SK-N-SH (cell line): ENCODE data around the gene UGT1A10. TPM values are rescaled to one million over a fixed set of nuclear protein-coding genes. Genes with fewer than 3 reads are reported as not detected.

Experiments
- CTCF ChIA-PET: fragments of 300-600, 350-600 bp; formaldehyde crosslinking; extraction: SDS; loops from one replicate; lab custom pipeline; 2021; lab: Yijun Ruan, JAX
- POLR2A ChIA-PET: fragments of 350-600 bp; sonication (Branson Sonifier 250); formaldehyde crosslinking; extraction: SDS; loops from one replicate; lab custom pipeline; 2020; ENCODE audit warnings: antibody characterized with exemption, inconsistent platforms; lab: Yijun Ruan, JAX
- DNase-seq: peaks from one replicate; pipeline ENCODE4 v3.0.0; 2012
- H2AFZ ChIP-seq: fragments of 200-600 bp; sonication (generic); 2 replicates; pipeline ENCODE4 v1.8.1; 2016; ENCODE audit warnings: antibody characterized with exemption, mild to moderate bottlenecking, low read depth
- H3F3A ChIP-seq: fragments of 200-600 bp; sonication (generic); replicated peaks from 2 replicates; pipeline ENCODE3; 2016; ENCODE audit warnings: antibody characterized with exemption, mild to moderate bottlenecking; ENCODE audit not compliant: insufficient read depth
- H3K27ac ChIP-seq, 2 experiments: fragments of 200-500 bp in 1 of 2; fragments of 200-600 bp in 1 of 2; sonication (Bioruptor generic) in 1 of 2; sonication (generic), shearing (Covaris generic) in 1 of 2; 2 replicates each; pipeline versions ENCODE4 v1.5.1 to v1.6.1; 2014 to 2016; ENCODE audit warnings: low read depth in 2 of 2, inconsistent platforms in 1 of 2, low read length in 1 of 2, mild to moderate bottlenecking in 1 of 2, mixed read lengths in 1 of 2
- H3K27me3 ChIP-seq: fragments of 200-600 bp; sonication (generic), shearing (Covaris generic); 2 replicates; pipeline ENCODE4 v1.6.1; 2016; ENCODE audit warnings: mixed run types; ENCODE audit not compliant: insufficient read depth
- H3K36me3 ChIP-seq, 2 experiments: fragments of 200-500 bp in 1 of 2; fragments of 200-600 bp in 1 of 2; sonication (Bioruptor generic) in 1 of 2; sonication (generic) in 1 of 2; replicated peaks in 1 of 2; 2 replicates each; pipeline versions ENCODE3 to v1.5.1; 2014 to 2016; ENCODE audit warnings: low read length in 1 of 2, mild to moderate bottlenecking in 1 of 2; ENCODE audit not compliant: insufficient read depth in 2 of 2, control insufficient read depth in 1 of 2
- H3K4me1 ChIP-seq, 2 experiments: fragments of 200-500 bp in 1 of 2; fragments of 200-600 bp in 1 of 2; sonication (Bioruptor generic) in 1 of 2; sonication (generic), shearing (Covaris generic) in 1 of 2; 2 replicates each; pipeline versions ENCODE4 v1.5.1 to v1.6.1; 2014 to 2016; ENCODE audit warnings: low read depth in 1 of 2, low read length in 1 of 2, mixed run types in 1 of 2; ENCODE audit not compliant: insufficient read depth in 2 of 2, control insufficient read depth in 1 of 2
- H3K4me2 ChIP-seq: fragments of 200-600 bp; sonication (generic), shearing (Covaris generic); 2 replicates; pipeline ENCODE4 v1.6.1; 2017; ENCODE audit warnings: mixed run types
- H3K4me3 ChIP-seq, 2 experiments: fragments of 200-500 bp in 1 of 2; fragments of 200-600 bp in 1 of 2; sonication (Bioruptor generic) in 1 of 2; sonication (generic), shearing (Covaris generic) in 1 of 2; 2 replicates each; pipeline versions ENCODE4 v1.5.1 to v1.8.1; 2014 to 2016; ENCODE audit warnings: low read depth in 2 of 2, inconsistent platforms in 1 of 2, low read length in 1 of 2, mild to moderate bottlenecking in 1 of 2, mixed read lengths in 1 of 2, moderate library complexity in 1 of 2
- H3K79me2 ChIP-seq: fragments of 200-600 bp; sonication (generic); 2 replicates; pipeline ENCODE4 v1.8.1; 2017; ENCODE audit warnings: mild to moderate bottlenecking; ENCODE audit not compliant: insufficient read depth
- H3K9ac ChIP-seq: fragments of 200-600 bp; sonication (generic); 2 replicates; pipeline ENCODE4 v1.6.1; 2017; ENCODE audit warnings: mixed run types
- H3K9me2 ChIP-seq: fragments of 200-600 bp; sonication (generic); 2 replicates; pipeline ENCODE4 v1.6.1; 2017; ENCODE audit warnings: mixed run types
- H3K9me3 ChIP-seq: fragments of 200-600 bp; sonication (generic); 2 replicates; pipeline ENCODE4 v1.6.1; 2017; ENCODE audit warnings: mixed run types, mild to moderate bottlenecking, moderate library complexity
- H4K20me1 ChIP-seq: fragments of 200-600 bp; sonication (generic); 2 replicates; pipeline ENCODE4 v1.6.1; 2017; ENCODE audit warnings: mild to moderate bottlenecking, mixed run types; ENCODE audit not compliant: insufficient read depth
- FOSL2 ChIP-seq: IDR thresholded peaks from 2 replicates; pipeline ENCODE4 v1.4.0; 2012; ENCODE audit warnings: low read depth, mild to moderate bottlenecking, moderate library complexity, borderline replicate concordance
- GATA2 ChIP-seq: sonication (generic); formaldehyde crosslinking; IDR thresholded peaks from 2 replicates; pipeline ENCODE4 v1.5.0; 2020; ENCODE audit warnings: mild to moderate bottlenecking, missing genetic modification reagents
- MXI1 ChIP-seq: IDR thresholded peaks from 2 replicates; pipeline ENCODE4 v1.6.1; 2012; ENCODE audit warnings: mild to moderate bottlenecking, low read depth, low read length, improper control_type of control experiment
- RFX5 ChIP-seq: IDR thresholded peaks from 2 replicates; pipeline ENCODE4 v1.6.1; 2012; ENCODE audit warnings: mild to moderate bottlenecking, improper control_type of control experiment, low read length
- SIN3A ChIP-seq: IDR thresholded peaks from 2 replicates; pipeline ENCODE4 v1.6.1; 2012; ENCODE audit warnings: low read depth, mild to moderate bottlenecking, low read length, moderate library complexity, borderline replicate concordance
- SMC3 ChIP-seq: IDR thresholded peaks from 2 replicates; pipeline ENCODE4 v1.6.1; 2012; ENCODE audit warnings: low read depth, low read length, improper control_type of control experiment
- USF2 ChIP-seq: fragments of 150-350 bp; IDR thresholded peaks from 2 replicates; pipeline ENCODE4 v1.6.1; 2017; ENCODE audit warnings: antibody characterized with exemption, low read length, low read depth, borderline replicate concordance
- WGBS: methylation state at CpG from one replicate; pipeline ENCODE4 v1.1.6; 2017; ENCODE audit warnings: low lambda C conversion rate; 5-methylcytosine and 5-hydroxymethylcytosine counted together
- polyA plus RNA-seq, 3 experiments: library from polyadenylated mRNA; depleted of rRNA; stranded (reverse); fragments of >200 nt; gene quantifications; 2 replicates each; pipeline ENCODE4 v1.2.3, GENCODE V29; 2012
- TF ChIP-seq, protein P1 (sequence below): fragments of 150-350 bp; IDR thresholded peaks from 2 replicates; pipeline ENCODE4 v1.6.1; 2016; ENCODE audit warnings: mild to moderate bottlenecking, low read depth, low read length
- TF ChIP-seq, protein P2 (sequence below): IDR thresholded peaks from 2 replicates; pipeline ENCODE4 v1.4.0; 2012; ENCODE audit warnings: low read depth, borderline replicate concordance
- TF ChIP-seq, protein P3 (sequence below): IDR thresholded peaks from 2 replicates; pipeline ENCODE4; 2012

The UGT1A10 gene
- polyA plus RNA-seq, 1 of the 3 experiments (the other 2 are of a cell fraction) = not detected

DNA sequence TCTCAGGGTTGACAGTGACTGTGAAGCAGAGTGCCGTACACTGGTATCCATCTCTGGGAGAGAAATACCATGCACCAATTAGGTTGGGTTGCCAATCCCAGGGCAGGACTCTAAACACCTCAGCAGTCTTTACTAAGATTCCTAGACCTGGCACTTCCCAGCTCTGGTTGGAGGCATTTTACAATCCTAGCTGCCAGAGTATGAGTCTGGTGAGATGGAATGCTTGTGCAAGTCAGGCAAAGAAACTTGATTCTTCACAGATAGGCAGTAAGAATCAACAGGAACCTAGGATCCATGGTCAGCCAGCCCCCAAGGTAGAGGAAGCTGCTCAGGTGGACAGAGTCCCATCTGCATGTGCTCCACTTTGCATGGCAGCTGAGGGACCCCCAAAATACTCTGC lies 70.5 kb downstream of the UGT1A10 start (continued):
- TF ChIP-seq GATA2 = no peak

DNA sequence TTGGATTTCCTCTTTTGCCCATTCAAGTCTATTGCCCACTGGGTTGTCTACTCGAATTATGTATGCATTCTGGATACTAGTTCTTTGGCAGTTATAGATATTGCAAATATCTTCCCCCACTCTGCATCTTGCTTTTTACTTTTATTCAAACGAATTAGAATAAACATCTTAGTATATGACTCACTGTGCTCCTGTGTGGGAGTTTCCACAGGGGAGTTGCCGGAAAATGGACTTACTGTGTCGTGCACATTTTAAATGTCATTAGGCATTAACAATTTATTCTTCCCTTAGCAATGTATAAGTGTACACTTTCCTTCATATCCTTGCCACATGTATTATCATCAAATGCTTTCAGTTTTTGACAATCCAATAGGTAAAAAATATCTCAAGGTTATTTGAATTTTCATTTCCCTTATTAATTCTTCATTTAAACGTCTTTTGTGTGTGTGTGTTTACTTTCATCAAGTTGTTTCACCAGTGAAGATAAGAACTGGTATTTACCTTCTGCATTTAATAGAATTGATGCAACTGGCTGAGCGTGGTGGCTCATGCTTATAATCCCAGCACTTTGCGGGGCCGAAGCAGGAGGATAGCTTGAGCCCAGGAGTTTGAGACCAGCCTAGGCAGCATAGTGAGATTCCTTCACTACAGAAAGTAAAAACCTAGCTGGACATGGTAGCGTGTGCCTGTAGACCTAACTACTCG lies 71.8 kb downstream of the UGT1A10 start:
- Histone ChIP-seq H4K20me1 (no peaks in the 10 kb centered on the region), H3F3A (peaks cover 2% of the 10 kb centered on the region), H3K27me3 (no peaks in the 10 kb centered on the region), H3K4me2 (no peak overlapping the region), H3K36me3 (no peaks in the 10 kb centered on the region), H2AFZ (no peak overlapping the region; the same call in 1 of the 2 replicates), H3K79me2 (no peaks in the 10 kb centered on the region)
- CTCF ChIA-PET = no interaction called here
- 57% methylated on average over 10 of the region's 10 CpGs for WGBS
- TF ChIP-seq, protein P1, sequence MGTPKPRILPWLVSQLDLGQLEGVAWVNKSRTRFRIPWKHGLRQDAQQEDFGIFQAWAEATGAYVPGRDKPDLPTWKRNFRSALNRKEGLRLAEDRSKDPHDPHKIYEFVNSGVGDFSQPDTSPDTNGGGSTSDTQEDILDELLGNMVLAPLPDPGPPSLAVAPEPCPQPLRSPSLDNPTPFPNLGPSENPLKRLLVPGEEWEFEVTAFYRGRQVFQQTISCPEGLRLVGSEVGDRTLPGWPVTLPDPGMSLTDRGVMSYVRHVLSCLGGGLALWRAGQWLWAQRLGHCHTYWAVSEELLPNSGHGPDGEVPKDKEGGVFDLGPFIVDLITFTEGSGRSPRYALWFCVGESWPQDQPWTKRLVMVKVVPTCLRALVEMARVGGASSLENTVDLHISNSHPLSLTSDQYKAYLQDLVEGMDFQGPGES = no peak
- TF ChIP-seq, protein P2, sequence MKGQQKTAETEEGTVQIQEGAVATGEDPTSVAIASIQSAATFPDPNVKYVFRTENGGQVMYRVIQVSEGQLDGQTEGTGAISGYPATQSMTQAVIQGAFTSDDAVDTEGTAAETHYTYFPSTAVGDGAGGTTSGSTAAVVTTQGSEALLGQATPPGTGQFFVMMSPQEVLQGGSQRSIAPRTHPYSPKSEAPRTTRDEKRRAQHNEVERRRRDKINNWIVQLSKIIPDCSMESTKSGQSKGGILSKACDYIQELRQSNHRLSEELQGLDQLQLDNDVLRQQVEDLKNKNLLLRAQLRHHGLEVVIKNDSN = no peak
- no peak for TF ChIP-seq FOSL2
- no peak for TF ChIP-seq USF2
- TF ChIP-seq, all 33 proteins: peak for 0
- Histone ChIP-seq H3K9ac (no peak overlapping the region), H3K9me3 (no peaks in the 10 kb centered on the region), H3K27ac (no peak overlapping the region), H3K4me3 (no peak overlapping the region), H3K4me1 (peaks cover 0 to 18% of the 10 kb centered on the region in 2 experiments; a peak in 2 of 4 replicates), H3K9me2 (no peaks in the 10 kb centered on the region)
- POLR2A ChIA-PET = no interaction called here
- no peak for DNase-seq

GRCh38 chr2:233708942-233709341 lies 72.7 kb downstream of the UGT1A10 start:
- peaks cover 0 to 18% of the 10 kb centered on the region in 2 experiments; a peak in 2 of 4 replicates for H3K4me1 ChIP-seq
- CTCF ChIA-PET = no interaction called here
- no peak for TF ChIP-seq SIN3A
- TF ChIP-seq RFX5 = no peak
- no peak for TF ChIP-seq SMC3
- TF ChIP-seq, protein P3, sequence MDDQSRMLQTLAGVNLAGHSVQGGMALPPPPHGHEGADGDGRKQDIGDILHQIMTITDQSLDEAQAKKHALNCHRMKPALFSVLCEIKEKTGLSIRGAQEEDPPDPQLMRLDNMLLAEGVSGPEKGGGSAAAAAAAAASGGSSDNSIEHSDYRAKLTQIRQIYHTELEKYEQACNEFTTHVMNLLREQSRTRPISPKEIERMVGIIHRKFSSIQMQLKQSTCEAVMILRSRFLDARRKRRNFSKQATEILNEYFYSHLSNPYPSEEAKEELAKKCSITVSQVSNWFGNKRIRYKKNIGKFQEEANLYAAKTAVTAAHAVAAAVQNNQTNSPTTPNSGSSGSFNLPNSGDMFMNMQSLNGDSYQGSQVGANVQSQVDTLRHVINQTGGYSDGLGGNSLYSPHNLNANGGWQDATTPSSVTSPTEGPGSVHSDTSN = no peak
- TF ChIP-seq, protein P1 = no peak
- TF ChIP-seq MXI1 = no peak
- TF ChIP-seq, protein P2 = peak; percentile 34; the same call in 1 of the 2 replicates
- H3K9ac ChIP-seq = no peak overlapping the region
- H3K4me2 ChIP-seq = no peak overlapping the region
- H3K27me3 ChIP-seq = no peaks in the 10 kb centered on the region
- H4K20me1 ChIP-seq = no peaks in the 10 kb centered on the region
- no peaks in the 10 kb centered on the region for H3K9me2 ChIP-seq
- H3K36me3 ChIP-seq = no peaks in the 10 kb centered on the region
- H3K9me3 ChIP-seq = no peaks in the 10 kb centered on the region
- H3K27ac ChIP-seq = no peak overlapping the region
- H3F3A ChIP-seq = peaks cover 2% of the 10 kb centered on the region
- H2AFZ ChIP-seq = no peak overlapping the region; the same call in 1 of the 2 replicates
- 75% methylated on average over 5 of the region's 5 CpGs for WGBS
- H3K4me3 ChIP-seq = no peak overlapping the region
- POLR2A ChIA-PET = no interaction called here
- no peak for DNase-seq
- H3K79me2 ChIP-seq = no peaks in the 10 kb centered on the region
